Transverse colon (tissue), 4 donors: ENCODE data around the gene DNAH2.

Experiments
- POLR2AphosphoS5 ChIP-seq, 3 donors: sonication (generic); formaldehyde crosslinking; IDR thresholded peaks; one replicate each; pipeline ENCODE4 v1.6.1; 2016; ENCODE audit warnings: antibody characterized with exemption in 3 of 3
- TF ChIP-seq, protein P1 (sequence below), 5 experiments: fragments of 200-600 bp in 3 of 5; fragments of 450-650 bp in 2 of 5; sonication (generic) in 3 of 5; IDR thresholded peaks; 1 replicate in 2 of 5; 2 replicates in 3 of 5; pipeline ENCODE4 v1.5.1; 2016 to 2017; ENCODE audit warnings: antibody characterized with exemption in 5 of 5, inconsistent platforms in 3 of 5, mild to moderate bottlenecking in 2 of 5, moderate library complexity in 1 of 5

DNA sequence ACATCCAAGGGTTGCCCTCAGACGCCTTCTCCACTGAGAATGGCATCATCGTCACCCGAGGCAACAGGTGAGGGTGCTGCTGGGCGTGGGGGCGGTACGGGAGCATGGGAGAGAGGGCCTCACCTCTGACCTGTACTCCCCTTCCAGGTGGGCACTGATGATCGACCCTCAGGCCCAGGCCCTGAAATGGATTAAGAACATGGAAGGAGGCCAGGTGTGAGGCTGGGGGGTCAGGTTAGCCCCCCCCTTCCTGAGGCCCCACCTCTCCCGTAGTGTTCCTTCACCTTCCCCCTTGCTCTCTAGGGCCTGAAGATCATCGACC is 100.1 kb downstream of the DNAH2 start:
- no peak for TF ChIP-seq POLR2AphosphoS5 (IDR thresholded peaks at IDR 0.05)
- TF ChIP-seq, protein P1, sequence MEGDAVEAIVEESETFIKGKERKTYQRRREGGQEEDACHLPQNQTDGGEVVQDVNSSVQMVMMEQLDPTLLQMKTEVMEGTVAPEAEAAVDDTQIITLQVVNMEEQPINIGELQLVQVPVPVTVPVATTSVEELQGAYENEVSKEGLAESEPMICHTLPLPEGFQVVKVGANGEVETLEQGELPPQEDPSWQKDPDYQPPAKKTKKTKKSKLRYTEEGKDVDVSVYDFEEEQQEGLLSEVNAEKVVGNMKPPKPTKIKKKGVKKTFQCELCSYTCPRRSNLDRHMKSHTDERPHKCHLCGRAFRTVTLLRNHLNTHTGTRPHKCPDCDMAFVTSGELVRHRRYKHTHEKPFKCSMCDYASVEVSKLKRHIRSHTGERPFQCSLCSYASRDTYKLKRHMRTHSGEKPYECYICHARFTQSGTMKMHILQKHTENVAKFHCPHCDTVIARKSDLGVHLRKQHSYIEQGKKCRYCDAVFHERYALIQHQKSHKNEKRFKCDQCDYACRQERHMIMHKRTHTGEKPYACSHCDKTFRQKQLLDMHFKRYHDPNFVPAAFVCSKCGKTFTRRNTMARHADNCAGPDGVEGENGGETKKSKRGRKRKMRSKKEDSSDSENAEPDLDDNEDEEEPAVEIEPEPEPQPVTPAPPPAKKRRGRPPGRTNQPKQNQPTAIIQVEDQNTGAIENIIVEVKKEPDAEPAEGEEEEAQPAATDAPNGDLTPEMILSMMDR (IDR thresholded peaks at IDR 0.05) = no peak
